ENCODE data around the gene PCNX3.

The PCNX3 gene

GRCh38 chr11:65599216-65599954 is 16.2 kb upstream of the PCNX3 start:
- DNase-seq, result no peak

- no peak for DNase-seq
Measured at GRCh38 chr11:65599955-65600246, 15.7 kb upstream of the PCNX3 start.

- DNase-seq, result no peak
Measured at GRCh38 chr11:65604258-65604657, 11.3 kb upstream of the PCNX3 start.

GRCh38 chr11:65606876-65607613 is 8.5 kb upstream of the PCNX3 start:
- DNase-seq, result peak; percentile 13

- DNase-seq, result no peak
Measured at GRCh38 chr11:65607614-65608426, 7.8 kb upstream of the PCNX3 start.

- no peak for DNase-seq
Measured at GRCh38 chr11:65609229-65609628, 6.3 kb upstream of the PCNX3 start.

- DNase-seq, result no peak
Measured at GRCh38 chr11:65609665-65610064, 5.9 kb upstream of the PCNX3 start.

- no peak for DNase-seq
Measured at GRCh38 chr11:65610404-65610803, 5.2 kb upstream of the PCNX3 start.

- no peak for DNase-seq
Measured at GRCh38 chr11:65611028-65611757, 4.4 kb upstream of the PCNX3 start.

GRCh38 chr11:65611758-65612603 is 3.6 kb upstream of the PCNX3 start:
- DNase-seq, result no peak

GRCh38 chr11:65612691-65613090 is 2.9 kb upstream of the PCNX3 start:
- DNase-seq, result no peak

- no peak for DNase-seq
Measured at GRCh38 chr11:65613091-65613928, 2.3 kb upstream of the PCNX3 start.

GRCh38 chr11:65615950-65616574 is 486 bp downstream of the PCNX3 start:
- peak; percentile 53 for DNase-seq

- no peak for DNase-seq
Measured at GRCh38 chr11:65616575-65617001, 1.0 kb downstream of the PCNX3 start.

- DNase-seq, result no peak
Measured at GRCh38 chr11:65617136-65617850, 1.7 kb downstream of the PCNX3 start.

GRCh38 chr11:65617990-65618751 is 2.6 kb downstream of the PCNX3 start:
- no peak for DNase-seq

- no peak for DNase-seq
Measured at GRCh38 chr11:65618763-65619162, 3.2 kb downstream of the PCNX3 start.

GRCh38 chr11:65619281-65619928 is 3.8 kb downstream of the PCNX3 start:
- DNase-seq, result no peak

GRCh38 chr11:65620666-65621065 is 5.1 kb downstream of the PCNX3 start:
- no peak for DNase-seq

Measured in NCI-H226 (cell line).